GM18526 (cell line): ENCODE results near the gene COQ3.

Experiments
- POLR2A ChIP-seq: IDR thresholded peaks from 3 replicates; pipeline ENCODE4 v1.6.1; 2011; ENCODE audit not compliant: insufficient read length; ENCODE audit errors: extremely low read depth

COQ3 gene

DNA sequence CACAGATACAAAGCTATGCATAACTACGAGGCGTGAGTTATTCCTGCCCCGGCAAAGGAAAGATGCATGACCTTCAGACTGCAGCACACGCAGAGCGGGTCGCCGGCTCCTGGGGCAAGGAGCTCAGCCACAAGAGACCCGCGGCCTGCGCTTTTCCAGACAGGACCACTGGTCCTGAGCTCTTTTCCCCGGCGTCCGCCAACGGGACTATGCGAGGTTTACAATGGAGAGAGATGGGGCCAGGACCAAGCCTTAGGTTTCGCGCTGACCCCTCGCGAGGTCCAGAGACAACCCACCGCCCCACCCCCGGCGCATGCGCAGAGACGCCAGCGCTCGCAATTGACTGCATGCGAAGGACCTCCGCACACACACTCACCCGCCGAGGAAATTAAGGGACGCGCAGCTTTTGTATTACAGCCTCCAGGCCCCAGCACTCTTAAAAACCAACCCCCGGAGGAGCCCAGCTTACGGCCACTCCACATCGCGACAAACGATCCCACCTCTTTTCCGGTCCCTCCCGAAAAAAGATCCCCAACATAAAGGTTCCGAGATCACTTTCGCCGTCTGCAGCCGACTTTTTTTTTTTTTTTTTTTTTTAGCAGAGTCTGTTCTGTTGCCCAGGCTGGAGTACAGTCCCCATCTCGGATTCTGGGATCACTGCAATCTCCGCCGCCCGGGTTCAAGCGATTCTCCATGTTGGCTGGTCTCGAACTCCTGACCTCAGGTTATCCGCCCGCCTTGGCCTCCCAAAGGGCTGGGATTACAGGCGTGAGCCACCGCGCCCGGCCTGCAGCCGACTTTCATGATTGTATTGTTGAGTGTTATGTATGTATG lies at the start of gene COQ3:
Gene COQ3 (minus strand): TSS at position 498 of the 834 bp plus-strand sequence. CDS start 16 bp downstream, at position 482.
- peak; percentile 53 for TF ChIP-seq POLR2A

DNA sequence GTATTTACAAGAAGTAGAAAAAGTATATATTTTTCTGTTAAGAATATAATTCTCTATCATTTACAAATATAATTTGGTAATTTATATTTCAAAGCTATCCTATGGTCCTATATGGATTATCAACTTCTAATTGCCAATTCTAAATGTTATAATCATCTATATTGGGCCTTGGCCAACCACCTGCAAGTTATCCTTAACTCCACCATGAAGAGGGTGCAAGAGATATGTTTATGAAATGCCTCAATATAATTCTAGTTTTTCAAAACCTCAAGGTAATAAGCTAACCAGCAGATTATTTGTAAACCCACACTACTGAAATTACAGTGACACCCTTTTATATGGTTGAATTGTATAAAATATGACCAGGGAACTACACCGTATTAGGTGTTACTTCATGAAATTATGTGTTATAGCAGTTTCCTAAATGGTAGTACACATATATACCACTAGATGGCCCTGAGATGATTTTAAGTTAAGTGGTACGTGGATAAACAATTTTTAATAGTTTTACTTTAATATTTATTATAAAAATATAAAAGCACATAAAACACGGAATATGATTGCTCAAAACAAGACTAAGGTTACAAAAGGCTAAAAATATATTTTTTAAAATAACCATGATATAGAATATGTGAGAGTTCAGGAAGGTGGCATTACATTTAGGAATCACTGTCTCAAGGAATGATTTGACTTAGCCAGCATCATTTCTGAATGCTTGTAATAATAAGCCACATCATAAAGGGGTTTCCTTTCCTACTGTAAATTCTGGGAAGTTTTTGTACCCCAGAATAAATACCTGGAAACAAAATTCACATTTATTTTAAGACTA lies 40.9 kb upstream of the COQ3 start:
- TF ChIP-seq POLR2A, result no peak

DNA sequence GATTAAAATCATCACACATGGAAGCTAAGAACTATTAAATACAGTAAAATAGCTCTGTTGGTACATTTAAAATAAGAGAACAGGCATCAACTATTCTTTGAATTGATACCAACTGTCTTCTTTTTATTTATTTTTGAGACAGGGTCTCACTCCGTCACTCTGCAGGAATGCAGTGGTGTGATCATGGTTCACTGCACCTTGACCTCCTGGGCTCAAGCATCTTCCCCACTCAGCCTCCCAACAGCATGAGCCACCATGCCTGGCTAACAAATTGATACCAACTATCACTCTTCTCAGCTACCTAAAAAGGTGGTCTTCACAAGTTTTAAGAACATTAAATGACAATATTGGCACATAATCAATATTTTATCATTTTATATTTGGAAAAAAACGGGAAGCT lies 38.9 kb upstream of the COQ3 start:
- no peak for TF ChIP-seq POLR2A

DNA sequence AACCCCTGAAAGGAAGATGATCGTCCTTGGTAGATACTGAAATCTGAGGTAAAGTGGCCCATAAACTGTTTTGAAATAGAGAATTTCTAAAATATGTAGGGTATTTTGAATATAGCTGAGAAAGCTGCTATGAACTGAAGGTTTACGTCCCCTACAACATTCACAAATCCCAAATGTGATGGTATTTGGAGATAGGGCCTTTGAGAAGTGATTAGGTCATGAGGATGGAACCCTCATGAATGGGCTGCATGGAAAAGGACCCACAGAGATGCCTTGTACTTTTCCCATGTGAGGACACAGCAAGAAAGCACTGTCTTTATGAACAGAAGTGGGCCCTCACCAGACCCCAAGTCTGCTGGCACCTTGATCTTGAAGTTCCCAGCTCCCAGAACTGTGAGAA lies 37.9 kb upstream of the COQ3 start:
- TF ChIP-seq POLR2A, result no peak

- TF ChIP-seq POLR2A, result no peak
Observed at GRCh38 chr6:99427988-99428387, 34.0 kb upstream of the COQ3 start.

- no peak for TF ChIP-seq POLR2A
Observed at GRCh38 chr6:99426451-99426757, 32.4 kb upstream of the COQ3 start.

DNA sequence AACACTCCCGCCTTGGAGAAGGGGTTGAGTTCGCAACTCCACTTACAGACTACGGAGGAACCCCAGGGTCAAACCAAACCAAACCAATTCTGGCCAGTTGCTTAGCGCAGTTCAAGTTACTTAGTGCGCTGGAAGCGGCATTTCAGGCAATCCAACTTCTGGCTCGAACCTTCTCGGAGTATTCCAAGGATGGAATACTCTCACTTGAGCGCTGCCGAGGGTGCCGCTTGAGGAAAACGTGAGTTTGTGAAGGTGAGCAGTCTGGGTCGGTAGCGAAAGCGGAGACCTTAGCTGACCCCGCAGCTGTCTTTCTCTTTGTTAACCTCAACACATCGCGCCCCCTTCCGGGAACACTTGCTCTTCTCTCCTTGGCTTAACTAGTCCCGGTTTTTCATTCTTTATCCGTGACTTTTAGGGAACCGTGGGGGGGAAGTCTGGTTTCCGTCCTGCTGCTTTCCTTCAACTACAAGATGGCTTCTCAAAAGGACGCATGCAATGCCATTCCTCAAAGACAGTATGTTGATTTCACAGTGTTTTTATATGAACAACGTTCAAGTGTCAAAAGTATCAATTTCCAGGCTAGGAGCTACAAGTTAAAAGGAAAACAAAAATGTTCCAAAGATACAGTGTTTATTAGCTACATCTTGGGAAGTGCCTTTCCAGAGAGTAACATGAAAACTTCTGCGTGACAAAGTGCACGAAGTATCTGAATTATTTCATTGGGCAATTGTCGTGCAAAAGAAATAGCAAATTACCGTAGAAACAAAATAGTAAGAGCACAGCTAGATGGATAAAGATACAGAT lies 31.9 kb upstream of the COQ3 start:
- peak; percentile 27 for TF ChIP-seq POLR2A

GRCh38 chr6:99424761-99425646 lies 31.0 kb upstream of the COQ3 start, which contains the start of gene PNISR:
PNISR (minus strand) TSS chr6:99425308; CDS start chr6:99414659, 10,649 bp downstream.
- TF ChIP-seq POLR2A, result peak; percentile 54

DNA sequence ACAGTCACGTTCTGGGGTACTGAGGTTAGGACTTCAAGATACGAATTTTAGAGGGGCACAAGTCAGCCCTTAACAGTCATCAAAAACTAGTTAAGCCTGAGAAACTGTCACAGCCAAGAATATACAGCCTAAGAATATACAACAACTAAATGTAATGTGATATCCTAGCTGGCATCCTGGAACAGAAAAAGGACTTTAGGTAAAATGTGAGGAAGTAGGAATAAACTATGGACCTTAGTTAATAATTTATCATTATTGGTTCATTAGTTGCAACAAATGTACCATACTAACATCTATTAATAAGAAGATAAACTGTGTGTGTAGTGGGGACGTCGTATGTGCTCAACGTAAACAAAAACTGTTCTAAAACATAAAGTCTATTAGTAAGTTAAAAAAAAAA lies 30.0 kb upstream of the COQ3 start:
- no peak for TF ChIP-seq POLR2A

GRCh38 chr6:99422912-99423311 lies 28.9 kb upstream of the COQ3 start:
- TF ChIP-seq POLR2A, result no peak

GRCh38 chr6:99416892-99417767 lies 23.1 kb upstream of the COQ3 start:
- TF ChIP-seq POLR2A, result no peak

- no peak for TF ChIP-seq POLR2A
Observed at GRCh38 chr6:99416226-99416625, 22.2 kb upstream of the COQ3 start.

DNA sequence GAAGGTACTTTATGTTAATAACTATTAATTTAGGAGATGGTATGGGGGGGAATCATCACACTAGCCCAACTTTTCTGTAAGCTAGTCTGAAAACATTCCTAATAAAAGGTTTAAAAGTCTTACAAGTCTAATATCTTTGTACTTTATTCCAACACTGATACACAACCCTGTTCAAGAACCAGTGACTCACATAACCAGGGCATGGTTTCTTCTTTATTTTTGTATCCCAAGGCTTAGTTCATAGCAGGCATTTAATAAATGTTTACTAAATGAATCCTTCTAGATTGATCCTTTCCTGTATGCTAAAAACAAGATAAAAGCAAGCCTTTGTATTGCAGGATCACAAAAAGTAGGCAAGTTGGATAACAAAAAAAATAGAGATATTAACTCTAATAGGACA lies 21.5 kb upstream of the COQ3 start:
- no peak for TF ChIP-seq POLR2A
